Neural crest cell (in vitro differentiated cells): ENCODE results near the gene WFIKKN2. TPM values are rescaled to one million over a fixed set of nuclear protein-coding genes. Genes with fewer than 3 reads are reported as not detected.

Source experiments
- DNase-seq: peaks from one replicate; pipeline ENCODE4 v3.0.0; 2021; ENCODE audit warnings: low read depth, mixed read lengths, low spot score
- H3K27ac Mint-ChIP-seq: one replicate; pipeline ENCODE4 v1.8.0; 2021; ENCODE audit warnings: mild to moderate bottlenecking, mixed read lengths; ENCODE audit not compliant: unreplicated experiment
- H3K27me3 Mint-ChIP-seq: 2 replicates; pipeline ENCODE4 v1.8.0; 2021; ENCODE audit warnings: low read depth, mild to moderate bottlenecking, mixed read lengths
- H3K36me3 Mint-ChIP-seq: 2 replicates; pipeline ENCODE4 v1.8.0; 2021; ENCODE audit warnings: low read depth, mild to moderate bottlenecking, mixed read lengths
- H3K4me1 Mint-ChIP-seq: 2 replicates; pipeline ENCODE4 v1.8.0; 2021; ENCODE audit warnings: mixed read lengths
- H3K4me3 Mint-ChIP-seq: one replicate; pipeline ENCODE4 v1.8.0; 2021; ENCODE audit warnings: mild to moderate bottlenecking, mixed read lengths
- H3K9me3 Mint-ChIP-seq: 2 replicates; pipeline ENCODE4 v1.8.0; 2021; ENCODE audit warnings: mixed read lengths
- CTCF ChIP-seq: fragments of 200-600 bp; sonication (generic); conservative IDR thresholded peaks from 2 replicates; pipeline ENCODE4 v1.5.0; 2021; ENCODE audit warnings: antibody characterized with exemption, mild to moderate bottlenecking
- total RNA-seq: library from RNA; stranded (reverse); gene quantifications from 2 replicates; pipeline ENCODE4 v1.2.1, GENCODE V29; 2021

Gene WFIKKN2
- total RNA-seq, 1 donor from 2014 or later: 0.09 TPM

GRCh38 chr17:50806141-50806643 is 29.2 kb upstream of the WFIKKN2 start:
- H3K4me3 Mint-ChIP-seq: no peak overlapping the region
- no peak overlapping the region for H3K27ac Mint-ChIP-seq
- no peaks in the 10 kb centered on the region for H3K27me3 Mint-ChIP-seq
- no peaks in the 10 kb centered on the region for H3K9me3 Mint-ChIP-seq
- peaks cover 22% of the 10 kb centered on the region for H3K4me1 Mint-ChIP-seq
- no peaks in the 10 kb centered on the region for H3K36me3 Mint-ChIP-seq
- DNase-seq: no peak
- no peak for TF ChIP-seq CTCF

GRCh38 chr17:50807009-50807408 is 28.4 kb upstream of the WFIKKN2 start:
- Mint-ChIP-seq H3K27ac (no peak overlapping the region), H3K27me3 (no peaks in the 10 kb centered on the region), H3K4me3 (no peak overlapping the region), H3K4me1 (peaks cover 22% of the 10 kb centered on the region), H3K9me3 (no peaks in the 10 kb centered on the region), H3K36me3 (no peaks in the 10 kb centered on the region)
- no peak for DNase-seq
- no peak for TF ChIP-seq CTCF

GRCh38 chr17:50807675-50808074 is 27.7 kb upstream of the WFIKKN2 start:
- Mint-ChIP-seq H3K4me3 (no peak overlapping the region), H3K27me3 (no peaks in the 10 kb centered on the region), H3K4me1 (peaks cover 15% of the 10 kb centered on the region), H3K36me3 (no peaks in the 10 kb centered on the region), H3K9me3 (no peaks in the 10 kb centered on the region), H3K27ac (no peak overlapping the region)
- TF ChIP-seq CTCF: no peak
- no peak for DNase-seq

GRCh38 chr17:50808413-50808812 is 27.0 kb upstream of the WFIKKN2 start:
- Mint-ChIP-seq H3K9me3 (no peaks in the 10 kb centered on the region), H3K27ac (no peak overlapping the region), H3K36me3 (no peaks in the 10 kb centered on the region), H3K4me1 (peaks cover 10% of the 10 kb centered on the region), H3K27me3 (no peaks in the 10 kb centered on the region), H3K4me3 (no peak overlapping the region)
- TF ChIP-seq CTCF: no peak
- DNase-seq: no peak

- no peak for TF ChIP-seq CTCF
- Mint-ChIP-seq H3K4me3 (no peak overlapping the region), H3K27me3 (no peaks in the 10 kb centered on the region), H3K36me3 (no peaks in the 10 kb centered on the region), H3K9me3 (peaks cover 3% of the 10 kb centered on the region), H3K27ac (no peak overlapping the region), H3K4me1 (peaks cover 6% of the 10 kb centered on the region)
- DNase-seq: no peak
Observed at GRCh38 chr17:50808888-50809287, 26.5 kb upstream of the WFIKKN2 start.

- Mint-ChIP-seq H3K27ac (no peak overlapping the region), H3K27me3 (no peaks in the 10 kb centered on the region), H3K9me3 (peaks cover 6% of the 10 kb centered on the region), H3K4me1 (no peaks in the 10 kb centered on the region), H3K4me3 (no peak overlapping the region), H3K36me3 (no peaks in the 10 kb centered on the region)
- no peak for DNase-seq
- TF ChIP-seq CTCF: no peak
Observed at GRCh38 chr17:50813583-50813982, 21.8 kb upstream of the WFIKKN2 start.
